SH-SY5Y (cell line): ENCODE measurements around the gene HOXB13.

ENCODE experiments used
- GATA2 ChIP-seq: IDR thresholded peaks from 2 replicates; pipeline ENCODE4 v1.6.1; 2011; ENCODE audit warnings: mild to moderate bottlenecking, low read depth, low read length
- GATA3 ChIP-seq: IDR thresholded peaks from 2 replicates; pipeline ENCODE4 v1.6.1; 2011; ENCODE audit warnings: low read depth, mild to moderate bottlenecking, low read length, moderate library complexity

HOXB13 gene

DNA sequence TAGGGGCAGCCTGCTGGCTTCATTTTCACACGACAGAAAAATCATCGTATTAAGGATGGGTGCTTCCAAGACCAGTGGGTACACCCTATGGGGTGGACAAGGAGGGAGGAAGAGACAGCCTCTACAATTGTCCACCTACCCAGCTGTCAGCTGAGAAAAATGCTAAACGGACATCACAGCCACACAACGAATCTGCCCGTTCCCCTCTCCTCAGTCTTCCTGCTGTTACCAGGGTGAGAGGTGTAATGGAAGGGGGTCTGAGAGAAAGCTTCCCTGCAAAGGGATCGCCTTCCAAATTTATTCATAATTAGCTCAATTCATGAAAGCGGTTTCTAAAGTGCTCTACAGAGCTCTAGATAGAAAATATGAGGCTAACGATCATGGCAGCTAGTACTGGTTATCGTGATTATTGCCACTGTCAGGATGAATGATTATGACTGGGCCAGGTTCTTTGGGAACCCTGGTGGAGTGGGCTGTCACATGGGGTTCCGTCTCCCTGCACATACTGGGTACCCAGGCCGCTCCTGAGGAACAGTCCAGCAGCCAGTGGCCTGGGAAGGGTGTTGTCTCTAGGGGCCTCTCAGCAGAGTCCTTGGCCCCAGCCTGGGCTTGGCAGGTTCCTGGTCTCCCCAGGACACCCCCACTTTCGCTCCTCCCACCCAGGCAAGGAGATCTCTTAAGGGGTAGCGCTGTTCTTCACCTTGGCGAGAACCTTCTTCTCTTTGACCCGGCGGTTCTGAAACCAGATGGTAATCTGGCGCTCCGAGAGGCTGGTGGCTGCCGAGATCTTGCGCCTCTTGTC lies 2.2 kb downstream of the HOXB13 start:
- TF ChIP-seq GATA2 (no peak), GATA3 (no peak)

DNA sequence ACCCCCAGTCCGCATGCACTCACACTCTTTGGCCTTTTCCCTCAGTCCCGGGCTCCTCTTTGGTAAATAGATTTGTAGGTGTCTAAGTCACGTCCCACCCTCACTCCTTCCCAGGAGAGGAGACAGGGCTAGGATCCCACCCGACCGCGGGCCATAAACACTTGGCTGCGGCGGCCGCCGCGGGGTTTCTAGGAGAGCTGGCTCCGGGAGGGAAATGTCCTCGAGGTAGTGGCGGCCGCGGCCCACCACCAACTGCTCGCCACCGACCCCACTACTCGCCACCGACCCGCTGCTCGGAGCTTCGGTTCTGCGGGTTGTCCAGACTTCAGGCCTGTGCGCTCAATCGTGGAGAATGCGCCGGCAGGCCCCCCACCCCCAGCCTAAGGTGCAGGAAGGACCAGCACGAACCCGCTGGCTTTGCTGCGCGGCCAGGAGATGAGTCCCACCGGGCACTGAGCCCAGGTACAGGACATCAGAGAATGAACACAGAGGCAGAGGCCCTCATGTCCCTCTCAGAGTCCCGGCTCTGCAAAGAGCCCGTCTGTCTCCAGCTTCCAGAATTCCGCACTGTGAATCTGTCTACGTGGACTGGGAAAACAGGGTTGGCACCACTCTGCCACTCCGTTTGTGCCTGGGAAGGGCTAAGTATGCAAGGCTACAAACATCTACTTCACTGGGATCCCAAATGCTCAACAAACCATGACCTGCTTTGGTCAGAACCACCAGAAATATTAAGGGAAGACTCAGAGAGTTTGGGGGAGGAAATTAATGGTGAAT lies 3.1 kb downstream of the HOXB13 start:
- no peak for TF ChIP-seq GATA3
- TF ChIP-seq GATA2 = no peak

DNA sequence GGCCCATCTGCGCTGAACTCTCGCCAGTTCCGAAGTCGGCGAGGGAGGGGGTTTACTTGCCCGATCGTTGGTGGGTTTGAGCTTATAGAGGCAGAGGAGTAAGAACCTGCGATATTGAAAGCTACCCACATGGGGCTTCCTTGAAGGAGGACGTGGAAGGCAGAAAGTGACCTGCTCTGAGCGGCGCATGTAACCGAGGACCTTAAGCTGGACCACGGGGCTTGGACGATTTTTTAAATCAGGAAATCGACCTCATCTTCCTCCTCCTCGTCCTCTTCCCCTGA lies 3.6 kb downstream of the HOXB13 start:
- TF ChIP-seq GATA3 (no peak), GATA2 (no peak)

DNA sequence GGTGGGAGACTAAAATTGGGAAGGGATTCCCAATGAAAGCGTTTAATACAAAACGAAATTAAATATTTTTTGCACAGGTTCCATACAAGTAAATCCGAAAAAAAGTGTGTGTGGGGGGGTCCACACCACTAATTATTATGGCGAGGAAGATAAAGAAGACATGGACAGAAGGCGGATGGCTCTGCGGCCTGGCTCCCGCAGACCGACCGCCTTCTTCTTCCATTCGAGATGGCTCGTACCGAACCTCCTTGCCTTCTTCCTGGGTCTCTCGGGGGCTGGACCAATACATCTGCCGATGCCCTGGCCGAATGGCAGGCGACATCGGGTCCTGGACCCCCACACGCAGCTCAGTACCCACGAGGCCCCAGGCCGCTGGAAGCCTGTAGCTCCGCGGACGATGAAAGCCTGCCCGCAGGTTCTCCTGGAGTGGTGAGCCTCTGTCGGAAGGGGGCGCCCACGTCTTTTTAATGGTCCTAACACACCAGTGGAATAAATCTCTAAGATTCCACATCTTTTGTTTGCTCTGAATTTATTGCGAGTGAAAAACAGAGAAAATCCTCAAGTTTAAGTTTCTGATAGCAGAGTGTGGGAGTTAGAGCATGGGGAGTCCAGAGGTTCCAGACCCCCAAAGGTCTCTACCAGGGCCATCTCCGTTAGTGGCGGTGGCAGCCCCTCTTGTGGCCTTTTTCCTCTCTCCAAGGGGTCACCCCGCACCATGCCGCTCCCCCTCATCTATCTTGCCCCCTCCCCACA lies 4.1 kb downstream of the HOXB13 start:
- TF ChIP-seq GATA3 (no peak), GATA2 (no peak)

DNA sequence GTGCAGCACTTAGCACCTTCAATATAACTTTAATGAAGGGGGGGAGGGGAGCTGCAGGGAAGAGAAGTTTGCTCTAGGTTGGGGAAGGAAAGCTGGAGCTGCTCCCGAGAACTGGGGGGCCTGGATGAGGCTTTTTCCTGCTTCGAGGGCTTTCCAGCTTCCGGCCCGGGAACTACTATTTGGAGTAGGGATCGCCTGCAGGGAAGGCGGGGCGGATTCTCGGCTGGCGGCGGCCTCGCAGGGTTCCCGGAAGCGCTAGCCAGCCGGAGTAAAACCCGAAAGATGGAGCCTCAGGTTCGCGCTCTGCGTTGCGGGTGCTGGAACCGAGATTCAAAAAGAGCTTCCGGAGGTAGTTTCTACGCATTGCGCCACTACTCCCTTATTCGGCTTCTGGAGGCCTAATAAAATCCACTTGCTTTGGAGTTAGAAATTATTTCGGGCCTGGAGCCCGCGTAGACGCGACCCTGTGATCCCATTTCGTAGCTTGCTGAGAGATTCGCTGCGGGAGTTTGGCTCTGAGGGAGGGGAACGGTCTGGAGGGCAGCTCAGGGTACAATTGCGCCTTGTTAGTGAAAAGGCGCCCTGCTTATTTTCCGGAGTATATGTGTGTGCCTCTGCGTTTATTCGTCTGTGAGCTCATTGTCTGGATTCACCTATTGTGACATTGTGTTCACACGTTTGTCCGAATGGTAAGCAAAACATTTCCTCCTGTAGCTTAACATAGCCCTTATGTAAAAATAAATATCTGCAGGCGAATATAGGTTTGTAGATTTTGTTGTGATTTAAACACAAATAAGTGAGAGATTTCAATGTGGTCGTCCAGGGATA lies 4.9 kb downstream of the HOXB13 start:
- TF ChIP-seq GATA3 (no peak), GATA2 (no peak)

DNA sequence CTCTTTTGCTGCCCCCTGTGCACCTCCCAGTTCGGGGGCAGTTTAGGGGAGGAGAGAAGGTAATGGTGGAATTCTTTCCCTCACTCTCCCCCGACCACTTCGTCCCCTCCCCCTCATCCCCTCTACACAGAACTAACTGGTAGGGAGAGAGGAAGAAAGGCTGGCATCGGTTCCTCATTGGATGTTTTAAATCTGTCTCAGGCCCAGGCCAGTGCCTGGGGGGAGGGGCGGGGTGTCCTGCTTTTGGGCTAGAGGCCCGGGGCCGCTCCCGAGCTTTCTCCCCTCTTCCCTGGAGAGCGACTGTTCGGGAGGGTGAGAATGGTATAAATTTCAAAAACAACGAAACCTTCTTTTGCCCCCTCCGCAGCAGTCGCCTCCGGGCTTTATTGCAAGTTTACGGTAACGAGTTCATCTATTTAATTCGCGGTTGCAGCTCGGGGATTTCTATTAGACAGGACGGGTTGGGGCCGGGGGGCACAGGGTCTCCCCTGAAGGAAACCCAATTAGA lies 5.6 kb downstream of the HOXB13 start, which contains the start of gene PRAC2:
PRAC2 (plus strand) TSS at position 271 of the 508 bp plus-strand sequence. CDS start 1,226 bp downstream, outside the sequence.
- TF ChIP-seq GATA3 (no peak), GATA2 (no peak)

DNA sequence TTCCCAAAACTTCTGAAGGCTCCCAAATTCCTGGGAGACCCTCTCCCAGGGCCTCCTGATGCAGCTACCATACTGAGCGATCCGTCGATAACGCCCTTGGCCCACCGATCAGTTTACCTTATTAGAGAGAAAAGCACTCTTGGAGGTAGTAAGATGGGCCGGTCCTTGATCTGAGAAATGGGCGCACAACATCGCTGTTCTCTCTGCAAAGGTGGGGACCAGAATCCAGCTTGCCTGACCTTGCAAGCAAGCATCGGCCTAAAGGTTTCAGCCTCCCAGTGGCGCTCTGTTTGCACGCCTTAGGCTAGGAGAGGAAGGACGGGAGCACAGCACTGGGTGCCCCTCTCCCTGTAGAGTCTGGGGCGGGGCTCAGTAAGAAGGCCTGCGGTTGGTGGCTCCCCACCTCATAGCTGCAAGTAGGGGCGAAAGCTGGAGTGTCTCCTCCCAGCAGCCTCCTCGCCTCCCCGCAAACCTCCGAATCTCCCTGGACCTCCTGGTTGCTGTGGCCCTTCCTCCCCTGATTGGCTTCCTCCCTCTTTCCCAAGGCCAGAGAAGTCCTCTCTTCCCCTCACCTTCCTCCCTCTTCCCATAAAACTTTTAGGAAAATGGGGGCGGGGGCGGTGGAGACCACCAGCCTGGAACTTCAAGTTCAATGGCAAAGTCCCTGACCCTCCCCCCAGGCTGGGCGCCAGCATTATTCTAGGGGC lies 6.2 kb downstream of the HOXB13 start, which contains the start of gene PRAC1:
PRAC1 (minus strand) TSS at position 318 of the 707 bp plus-strand sequence; CDS start at position 192, 126 bp downstream.
- TF ChIP-seq GATA2 (no peak), GATA3 (no peak)

DNA sequence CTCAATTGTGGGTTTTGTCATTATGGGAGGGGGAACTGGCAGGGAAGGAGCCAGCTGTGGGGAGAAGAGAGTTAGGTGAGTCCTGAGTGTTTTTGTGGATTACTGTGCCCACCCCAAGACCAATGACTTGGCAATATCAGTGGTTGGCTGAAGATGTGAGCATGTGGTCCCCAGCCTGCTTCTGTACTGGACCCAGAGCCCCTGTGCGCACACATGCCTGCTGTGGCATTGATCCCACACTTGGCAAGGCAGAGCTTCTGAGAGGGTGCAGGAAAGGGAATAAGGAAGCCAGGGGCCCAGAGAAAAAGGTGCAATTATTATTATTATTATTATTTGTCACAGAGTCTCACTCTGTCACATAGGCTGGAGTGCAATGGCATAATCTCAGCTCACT lies 7.5 kb downstream of the HOXB13 start:
- TF ChIP-seq GATA2 = no peak
- TF ChIP-seq GATA3 = no peak

DNA sequence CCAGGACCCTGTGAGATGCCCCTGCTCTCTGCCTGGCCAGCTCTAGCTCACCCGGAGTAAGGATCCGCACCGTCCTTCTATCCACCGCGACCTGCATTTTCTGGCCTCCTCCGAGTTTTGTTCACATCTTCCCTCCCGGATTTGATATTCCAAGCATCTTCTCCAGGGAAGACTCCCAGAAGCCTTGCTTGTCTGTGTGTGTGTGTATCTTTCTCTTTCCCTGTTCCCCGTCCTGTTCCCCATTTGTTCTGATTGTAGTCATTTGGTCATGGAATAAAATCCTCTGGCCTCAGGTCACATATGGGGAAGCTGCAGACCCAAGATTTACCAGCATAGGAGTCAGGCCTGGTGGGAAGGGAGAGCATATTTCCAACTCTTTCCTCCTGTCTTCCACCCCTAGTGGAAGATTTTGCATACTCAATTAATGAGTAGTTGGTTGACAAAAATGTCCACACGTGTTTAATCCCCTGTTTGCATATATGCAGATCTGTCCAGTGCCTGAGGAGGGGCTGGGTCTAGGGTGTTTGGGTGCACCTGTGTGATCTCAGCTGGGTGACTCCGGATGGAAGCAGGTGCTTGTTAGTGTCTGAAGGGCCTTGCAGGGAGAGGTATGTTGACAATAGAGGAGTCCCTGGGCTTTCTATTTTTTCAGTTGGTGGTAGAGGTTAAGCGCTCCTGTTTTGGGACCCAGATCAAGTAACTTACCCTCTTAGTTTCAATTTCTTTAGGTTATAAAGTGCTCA lies 8.1 kb downstream of the HOXB13 start:
- TF ChIP-seq GATA2 (no peak), GATA3 (no peak)

DNA sequence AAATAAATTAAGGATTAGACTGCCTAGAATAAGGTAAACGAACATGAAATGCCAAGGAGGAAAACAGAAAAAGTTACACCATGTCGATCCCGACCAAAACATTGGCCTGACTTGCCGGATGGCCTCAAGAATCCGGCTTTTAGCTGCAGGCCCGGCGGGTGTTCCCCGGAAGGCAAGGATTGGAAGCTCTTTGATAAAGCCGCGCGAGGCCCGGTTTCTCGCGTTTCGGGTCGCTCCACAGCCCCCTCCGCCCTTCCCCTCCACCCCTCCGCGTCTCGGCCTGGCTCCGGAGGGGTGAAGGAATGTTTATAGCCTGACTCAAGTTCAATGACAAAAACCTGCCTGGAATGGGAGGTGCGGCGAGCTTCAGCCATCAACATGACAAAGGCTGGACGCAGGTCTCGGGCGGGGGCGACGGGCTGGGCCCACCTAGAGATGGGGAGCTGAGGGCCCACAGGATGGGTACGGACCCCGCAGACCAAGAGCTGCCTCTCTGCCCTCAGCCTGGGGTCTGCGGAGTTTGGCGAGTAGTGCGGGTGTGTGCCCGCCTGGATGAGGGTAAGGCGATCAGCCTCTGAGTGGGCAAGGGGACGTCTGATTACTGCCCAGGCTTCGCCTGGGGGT lies 8.8 kb downstream of the HOXB13 start:
- TF ChIP-seq GATA2 = no peak
- TF ChIP-seq GATA3 = no peak

DNA sequence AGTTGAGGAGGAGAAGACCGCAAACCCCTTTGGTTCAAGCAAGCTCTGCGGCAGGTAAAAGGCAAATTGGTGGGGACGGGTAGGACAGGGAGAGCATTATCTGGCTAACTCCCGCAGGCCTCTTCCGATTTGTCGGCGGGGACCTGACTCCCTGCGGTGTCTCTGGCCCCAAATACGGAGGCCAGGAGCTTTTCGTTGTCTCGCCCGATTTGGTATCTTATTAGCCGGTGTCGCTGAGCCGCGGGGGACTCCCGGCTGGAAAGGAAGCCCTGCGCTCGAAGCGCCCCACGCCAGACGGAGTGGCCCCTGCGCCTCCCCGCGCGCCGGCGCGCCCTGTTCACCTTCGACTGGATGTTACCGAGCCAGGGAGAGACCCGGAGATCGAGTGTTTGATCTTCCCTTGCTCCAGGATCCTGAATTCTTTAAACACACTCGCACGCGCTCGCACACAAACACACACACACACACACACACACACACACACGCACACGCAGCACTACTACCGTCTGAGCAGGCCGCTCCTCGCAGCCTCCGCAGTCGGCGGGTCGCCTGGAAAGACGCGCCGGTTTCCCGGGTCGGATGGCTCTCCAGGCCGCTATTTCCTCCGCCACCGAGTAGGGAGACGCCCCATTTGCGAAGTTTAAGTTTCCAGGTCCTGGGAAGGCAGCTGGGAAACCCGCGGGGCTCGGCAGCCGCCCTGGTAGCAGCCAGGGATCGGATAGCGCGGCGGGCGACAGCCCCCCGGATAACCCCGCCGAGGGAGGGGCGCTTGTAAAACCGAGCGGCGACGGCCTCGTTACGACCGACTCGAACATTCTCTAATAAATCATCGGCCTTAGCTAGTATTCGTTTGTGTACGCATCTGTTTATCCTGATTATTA lies 9.5 kb downstream of the HOXB13 start:
- TF ChIP-seq GATA2 = no peak
- no peak for TF ChIP-seq GATA3
